Body of pancreas (tissue), 4 donors: ENCODE data around the gene UCN3. TPM values are rescaled to one million over a fixed set of nuclear protein-coding genes. Genes with fewer than 3 reads are reported as not detected.
"Not testable (repeated sequence)": the region's sequence is repeated elsewhere in the genome, so short reads cannot be mapped to it uniquely, and the experiment has no call there.

Source experiments
- ATAC-seq: fragments of 150-250 bp; one replicate; pipeline ENCODE4 v1.9.1; 2016
- DNase-seq, 4 donors: peaks; one replicate each; pipeline ENCODE4 v3.0.0-alpha.2; 2019
- H3K27ac ChIP-seq, 4 donors: fragments of 200-600 bp; sonication (generic); 1 replicate in 3 of 4; 2 replicates in 1 of 4; pipeline versions ENCODE4 v1.5.1 to v1.6.1; 2016 to 2019; ENCODE audit warnings: mild to moderate bottlenecking in 1 of 4, mixed read lengths in 1 of 4, moderate library complexity in 1 of 4
- H3K27me3 ChIP-seq, 2 donors: fragments of 200-600 bp; sonication (generic); one replicate each; pipeline ENCODE4 v1.6.0; 2016; ENCODE audit warnings: mild to moderate bottlenecking in 1 of 2
- H3K36me3 ChIP-seq, 2 donors: fragments of 200-600 bp; sonication (generic); replicated peaks in 1 of 2; 2 replicates each; pipeline ENCODE4 v1.5.1; 2016; ENCODE audit warnings: low read depth in 2 of 2; ENCODE audit not compliant: insufficient read depth in 1 of 2
- H3K4me1 ChIP-seq: fragments of 200-600 bp; sonication (generic); one replicate; pipeline ENCODE4 v1.6.0; 2016
- H3K4me3 ChIP-seq, 2 donors: fragments of 200-600 bp; sonication (generic); 1 replicate in 1 of 2; 2 replicates in 1 of 2; pipeline ENCODE4 v1.5.1; 2016 to 2019
- H3K9me3 ChIP-seq, 3 donors: fragments of 200-600 bp; sonication (generic); 1 replicate in 2 of 3; 2 replicates in 1 of 3; pipeline ENCODE4 v1.5.1; 2016
- POLR2A ChIP-seq, 3 donors: fragments of 450-650 bp; IDR thresholded peaks; one replicate each; pipeline ENCODE4 v1.6.1; 2016; ENCODE audit warnings: antibody characterized with exemption in 3 of 3, mild to moderate bottlenecking in 2 of 3
- WGBS, 2 donors: methylation state at CpG; one replicate each; pipeline ENCODE4 v1.1.5; 2017; 5-methylcytosine and 5-hydroxymethylcytosine counted together
- intact Hi-C: fragments of 100-400 bp; cut with DNase I; formaldehyde crosslinking; loops from one replicate; pipeline ENCODE4 v1.15.1; 2023
- total RNA-seq, 2 donors: library from RNA; depleted of rRNA; stranded (reverse); fragments of >200 nt; gene quantifications; one replicate each; pipeline ENCODE4 v1.1.0, GENCODE V29; 2016
- TF ChIP-seq, protein P1 (sequence below), 7 experiments: fragments of 450-650 bp in 4 of 7; fragments of 200-600 bp in 3 of 7; sonication (generic) in 3 of 7; IDR thresholded peaks; one replicate each; pipeline ENCODE4 v1.5.1; 2016 to 2019; ENCODE audit warnings: antibody characterized with exemption in 7 of 7

The UCN3 gene
- total RNA-seq, 2 donors from 2014 or later: 1.0 TPM; not detected in 1

DNA sequence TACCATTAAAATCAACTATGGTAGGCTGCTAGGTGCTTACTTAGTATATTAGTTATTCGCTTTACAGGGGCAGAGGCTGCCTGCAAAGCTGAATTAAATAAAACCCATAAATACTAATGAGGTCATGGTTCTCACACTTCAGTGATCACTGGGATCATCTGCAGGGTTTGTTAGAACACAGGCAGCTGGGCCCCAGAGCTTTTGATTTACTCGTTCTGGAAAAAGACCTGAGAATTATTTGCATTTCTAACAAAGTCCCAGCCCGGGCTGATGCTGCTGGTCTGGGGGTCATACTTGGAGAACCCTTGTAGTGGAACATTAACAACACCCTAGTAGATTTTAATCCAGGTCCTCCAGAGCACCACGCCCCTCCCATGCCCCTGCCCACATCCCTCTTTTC lies 8.5 kb downstream of the UCN3 start:
- no peak for DNase-seq
- ATAC-seq: no peak
- intact Hi-C loops: no loop called here
- Histone ChIP-seq H3K27ac (no peak overlapping the region), H3K4me1 (no peaks in the 10 kb centered on the region), H3K36me3 (no peaks in the 10 kb centered on the region), H3K4me3 (no peak overlapping the region), H3K9me3 (no peaks in the 10 kb centered on the region), H3K27me3 (no peaks in the 10 kb centered on the region)
- TF ChIP-seq POLR2A (IDR thresholded peaks at IDR 0.05): no peak
- TF ChIP-seq, protein P1, sequence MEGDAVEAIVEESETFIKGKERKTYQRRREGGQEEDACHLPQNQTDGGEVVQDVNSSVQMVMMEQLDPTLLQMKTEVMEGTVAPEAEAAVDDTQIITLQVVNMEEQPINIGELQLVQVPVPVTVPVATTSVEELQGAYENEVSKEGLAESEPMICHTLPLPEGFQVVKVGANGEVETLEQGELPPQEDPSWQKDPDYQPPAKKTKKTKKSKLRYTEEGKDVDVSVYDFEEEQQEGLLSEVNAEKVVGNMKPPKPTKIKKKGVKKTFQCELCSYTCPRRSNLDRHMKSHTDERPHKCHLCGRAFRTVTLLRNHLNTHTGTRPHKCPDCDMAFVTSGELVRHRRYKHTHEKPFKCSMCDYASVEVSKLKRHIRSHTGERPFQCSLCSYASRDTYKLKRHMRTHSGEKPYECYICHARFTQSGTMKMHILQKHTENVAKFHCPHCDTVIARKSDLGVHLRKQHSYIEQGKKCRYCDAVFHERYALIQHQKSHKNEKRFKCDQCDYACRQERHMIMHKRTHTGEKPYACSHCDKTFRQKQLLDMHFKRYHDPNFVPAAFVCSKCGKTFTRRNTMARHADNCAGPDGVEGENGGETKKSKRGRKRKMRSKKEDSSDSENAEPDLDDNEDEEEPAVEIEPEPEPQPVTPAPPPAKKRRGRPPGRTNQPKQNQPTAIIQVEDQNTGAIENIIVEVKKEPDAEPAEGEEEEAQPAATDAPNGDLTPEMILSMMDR (IDR thresholded peaks at IDR 0.05): no peak
- 66 to 73% methylated on average over 4 of the region's 4 CpGs for WGBS, 2 donors

DNA sequence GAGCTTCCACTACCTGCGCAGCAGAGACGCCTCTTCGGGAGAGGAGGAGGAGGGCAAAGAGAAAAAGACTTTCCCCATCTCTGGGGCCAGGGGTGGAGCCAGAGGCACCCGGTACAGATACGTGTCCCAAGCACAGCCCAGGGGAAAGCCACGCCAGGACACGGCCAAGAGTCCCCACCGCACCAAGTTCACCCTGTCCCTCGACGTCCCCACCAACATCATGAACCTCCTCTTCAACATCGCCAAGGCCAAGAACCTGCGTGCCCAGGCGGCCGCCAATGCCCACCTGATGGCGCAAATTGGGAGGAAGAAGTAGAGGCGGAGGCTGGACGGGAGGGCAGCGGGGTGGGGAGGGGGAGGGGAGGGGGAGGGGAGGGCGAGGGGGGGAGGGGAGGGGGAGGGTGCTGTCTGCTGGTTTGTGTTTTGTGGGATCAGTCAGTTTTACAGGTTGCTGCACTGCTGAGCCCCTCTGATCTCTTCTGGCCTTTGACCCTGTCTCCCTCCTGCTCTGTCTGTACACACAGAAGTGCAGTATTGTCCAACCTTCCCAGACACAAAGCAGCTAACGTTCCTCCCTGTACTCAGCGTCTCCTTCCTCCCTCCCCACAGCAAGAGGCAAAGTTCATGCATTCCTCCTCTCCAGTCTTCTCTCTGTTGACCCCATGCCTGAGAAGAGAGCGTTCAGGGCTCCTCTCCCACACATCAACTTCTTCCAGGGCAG lies 9.3 kb downstream of the UCN3 start:
- TF ChIP-seq, protein P1 (IDR thresholded peaks at IDR 0.05): no peak
- no peak for TF ChIP-seq POLR2A (IDR thresholded peaks at IDR 0.05)
- 74 to 84% methylated on average over 17 to 22 of the region's 22 CpGs for WGBS, 2 donors
- Histone ChIP-seq H3K36me3 (no peaks in the 10 kb centered on the region), H3K4me1 (no peaks in the 10 kb centered on the region), H3K27ac (no peak overlapping the region), H3K9me3 (no peaks in the 10 kb centered on the region), H3K4me3 (no peak overlapping the region), H3K27me3 (no peaks in the 10 kb centered on the region)
- no peak for ATAC-seq
- DNase-seq: no peak
- intact Hi-C loops: no loop called here

DNA sequence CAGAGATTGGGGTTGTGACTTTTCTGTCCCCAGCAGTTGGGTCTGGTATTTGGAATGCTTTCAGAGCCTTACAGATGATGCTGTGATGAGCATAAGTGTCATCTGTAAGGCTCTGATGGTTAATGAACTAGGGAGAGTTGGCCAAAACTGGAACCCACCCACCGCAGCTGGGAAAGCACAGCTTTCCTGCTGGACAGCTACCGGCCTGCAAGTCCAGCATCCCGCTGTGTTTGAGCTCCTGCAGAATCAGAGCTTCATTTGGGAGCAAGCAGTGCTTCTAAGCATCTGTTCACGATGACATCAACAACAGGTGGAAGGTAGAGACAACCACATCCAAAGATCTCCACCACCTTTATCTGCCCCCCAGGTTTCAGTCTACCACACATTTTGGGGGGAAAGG lies 11.7 kb downstream of the UCN3 start:
- Histone ChIP-seq H3K36me3 (no peaks in the 10 kb centered on the region), H3K4me1 (no peaks in the 10 kb centered on the region), H3K9me3 (no peaks in the 10 kb centered on the region), H3K27ac (no peak overlapping the region), H3K4me3 (no peak overlapping the region), H3K27me3 (no peaks in the 10 kb centered on the region)
- TF ChIP-seq, protein P1 (IDR thresholded peaks at IDR 0.05): no peak
- no peak for TF ChIP-seq POLR2A (IDR thresholded peaks at IDR 0.05)
- WGBS, 2 donors: 56 to 62% methylated on average over 2 to 4 of the region's 4 CpGs
- no peak for ATAC-seq
- intact Hi-C loops: no loop called here
- DNase-seq: no peak

DNA sequence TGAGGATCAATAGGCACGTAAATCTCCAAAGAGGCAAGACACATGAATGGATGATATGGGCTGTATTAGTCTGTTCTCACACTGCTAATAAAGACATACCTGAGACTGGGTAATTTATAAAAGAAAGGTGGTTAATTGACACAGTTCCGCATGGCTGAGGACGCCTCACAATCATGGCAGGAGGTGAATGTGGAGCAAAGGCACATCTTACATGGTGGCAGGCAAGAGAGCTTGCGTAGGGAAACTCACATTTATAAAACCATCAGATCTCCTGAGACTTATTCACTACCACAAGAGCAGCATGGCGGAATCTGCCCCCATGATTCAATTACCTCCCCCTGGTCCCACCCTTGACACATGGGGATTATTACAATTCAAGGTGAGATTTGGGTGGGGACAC lies 14.4 kb downstream of the UCN3 start:
- H3K27ac ChIP-seq, intact Hi-C loops, H3K4me1 ChIP-seq, DNase-seq, H3K9me3 ChIP-seq, H3K27me3 ChIP-seq, ATAC-seq, H3K36me3 ChIP-seq, H3K4me3 ChIP-seq: not testable (repeated sequence)
- 89 to 93% methylated on average over 5 of the region's 5 CpGs for WGBS, 2 donors

DNA sequence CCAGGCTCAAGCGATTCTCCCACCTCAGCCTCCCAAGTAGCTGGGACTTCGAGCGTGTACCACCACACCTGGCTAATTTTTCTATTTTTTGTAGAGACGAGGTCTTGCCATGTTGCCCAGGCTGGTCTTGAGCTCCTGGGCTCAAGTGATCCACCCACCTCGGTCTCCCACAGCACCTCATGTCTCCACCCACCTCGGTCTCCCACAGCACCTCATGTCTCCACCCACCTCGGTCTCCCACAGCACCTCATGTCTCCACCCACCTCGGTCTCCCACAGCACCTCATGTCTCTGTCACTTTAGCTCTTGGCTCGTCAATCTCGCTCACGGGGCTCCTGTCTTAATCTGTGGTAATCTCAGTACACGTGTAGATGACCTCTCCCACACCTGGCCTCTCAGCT lies 15.6 kb downstream of the UCN3 start:
- DNase-seq, H3K27ac ChIP-seq, H3K4me3 ChIP-seq, H3K9me3 ChIP-seq, intact Hi-C loops, H3K36me3 ChIP-seq, H3K27me3 ChIP-seq, ATAC-seq: not testable (repeated sequence)
- 70 to 73% methylated on average over 12 of the region's 12 CpGs for WGBS, 2 donors
- peaks cover 13% of the 10 kb centered on the region for H3K4me1 ChIP-seq

DNA sequence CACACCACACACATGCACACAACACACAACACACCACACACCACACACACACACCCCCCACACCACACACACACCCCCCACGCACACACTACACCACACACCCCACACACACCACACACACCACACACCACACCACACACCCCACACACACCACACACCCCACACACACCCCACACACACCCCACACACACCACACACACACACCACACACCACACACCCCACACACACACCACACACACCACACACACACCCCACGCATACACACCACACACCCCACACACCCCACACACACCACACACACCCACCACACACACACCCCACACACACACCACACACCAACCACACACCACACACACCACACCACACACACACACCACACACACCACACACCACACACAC lies 16.4 kb downstream of the UCN3 start:
- no peak for ATAC-seq
- DNase-seq: no peak
- WGBS, 2 donors: 92 to 100% methylated on average over 1 to 2 of the region's 2 CpGs
- Histone ChIP-seq H3K9me3 (no peaks in the 10 kb centered on the region), H3K4me1 (peaks cover 13% of the 10 kb centered on the region), H3K27me3 (no peaks in the 10 kb centered on the region), H3K27ac (no peak overlapping the region), H3K36me3 (no peaks in the 10 kb centered on the region), H3K4me3 (no peak overlapping the region)
- intact Hi-C loops: no loop called here
- TF ChIP-seq, protein P1 (IDR thresholded peaks at IDR 0.05): no peak
- no peak for TF ChIP-seq POLR2A (IDR thresholded peaks at IDR 0.05)
